ENCODE measurements around the gene SLC38A7. TPM values are rescaled to one million over a fixed set of nuclear protein-coding genes. Genes with fewer than 3 reads are reported as not detected.

SLC38A7 gene
- total and polyA plus RNA-seq, 2 of the 13 experiments (the other 11 are each of a cell fraction or from before 2014, with no cell fraction given), result 13.2 to 14.1 TPM

DNA sequence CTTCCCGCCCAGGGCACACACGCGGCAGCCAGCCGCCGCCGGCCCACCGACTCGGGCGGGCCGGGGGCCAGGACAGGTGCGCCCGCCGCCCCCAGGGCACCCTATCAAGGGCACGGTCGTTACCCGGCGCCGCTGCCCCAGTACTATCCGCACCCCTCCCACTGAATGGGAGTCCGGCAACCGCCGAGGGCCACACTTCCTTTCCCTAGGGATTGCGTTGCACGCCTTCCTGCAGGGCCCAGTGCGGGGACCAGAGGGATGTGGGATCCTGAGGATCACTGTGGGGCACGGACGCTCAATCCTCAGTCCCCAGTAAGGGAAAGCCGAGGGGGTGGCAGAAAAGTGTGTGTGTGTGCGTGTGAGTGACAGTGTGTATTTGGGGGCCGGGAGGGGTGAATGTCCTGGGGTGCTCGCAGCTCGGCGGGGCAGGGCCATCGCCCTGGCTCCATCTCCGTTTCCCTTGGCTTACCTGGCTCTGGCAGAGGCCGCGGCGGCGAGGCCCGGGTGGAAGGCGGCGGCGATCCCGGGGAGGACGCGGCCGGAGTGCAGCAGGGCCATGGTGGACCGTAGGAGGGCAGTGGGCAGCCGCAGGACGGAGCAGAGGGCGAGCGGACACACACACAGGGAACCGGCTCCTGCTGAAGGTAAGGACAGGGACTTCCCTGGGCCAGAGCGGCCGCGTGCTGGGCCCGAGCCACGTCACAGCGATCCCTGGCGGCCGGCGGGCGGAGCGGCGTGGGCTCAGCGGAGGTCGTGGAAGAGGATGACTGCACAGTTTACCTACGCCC lies 49.3 kb upstream of the SLC38A7 start, which contains the start of gene GOT2 (continued):
- TF ChIP-seq, protein P1, sequence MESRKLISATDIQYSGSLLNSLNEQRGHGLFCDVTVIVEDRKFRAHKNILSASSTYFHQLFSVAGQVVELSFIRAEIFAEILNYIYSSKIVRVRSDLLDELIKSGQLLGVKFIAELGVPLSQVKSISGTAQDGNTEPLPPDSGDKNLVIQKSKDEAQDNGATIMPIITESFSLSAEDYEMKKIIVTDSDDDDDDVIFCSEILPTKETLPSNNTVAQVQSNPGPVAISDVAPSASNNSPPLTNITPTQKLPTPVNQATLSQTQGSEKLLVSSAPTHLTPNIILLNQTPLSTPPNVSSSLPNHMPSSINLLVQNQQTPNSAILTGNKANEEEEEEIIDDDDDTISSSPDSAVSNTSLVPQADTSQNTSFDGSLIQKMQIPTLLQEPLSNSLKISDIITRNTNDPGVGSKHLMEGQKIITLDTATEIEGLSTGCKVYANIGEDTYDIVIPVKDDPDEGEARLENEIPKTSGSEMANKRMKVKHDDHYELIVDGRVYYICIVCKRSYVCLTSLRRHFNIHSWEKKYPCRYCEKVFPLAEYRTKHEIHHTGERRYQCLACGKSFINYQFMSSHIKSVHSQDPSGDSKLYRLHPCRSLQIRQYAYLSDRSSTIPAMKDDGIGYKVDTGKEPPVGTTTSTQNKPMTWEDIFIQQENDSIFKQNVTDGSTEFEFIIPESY (CRISPR knock-in tag; IDR thresholded peaks at IDR 0.05), result peak; percentile 84
- peak; percentile 49; the same call in 1 of the 2 replicates for TF ChIP-seq MYNN (CRISPR knock-in tag; IDR thresholded peaks at IDR 0.05; ENCODE audit: low read depth)
- peak; percentile 94 for TF ChIP-seq ZBTB4 (CRISPR knock-in tag; IDR thresholded peaks at IDR 0.05; ENCODE audit: borderline replicate concordance)
- peak; percentile 92 for TF ChIP-seq PITX1 (CRISPR knock-in tag; IDR thresholded peaks at IDR 0.05)
- no peak; the same call in 1 of the 2 replicates for TF ChIP-seq ZNF138 (CRISPR knock-in tag; IDR thresholded peaks at IDR 0.05; ENCODE audit: low read depth)
- no peak; the same call in 1 of the 2 replicates for TF ChIP-seq SIX1 (CRISPR knock-in tag; IDR thresholded peaks at IDR 0.05; ENCODE audit: borderline replicate concordance)
- TF ChIP-seq TFAP4 (IDR thresholded peaks at IDR 0.05; ENCODE audit: borderline replicate concordance, low read depth), result no peak; the same call in 1 of the 2 replicates
- no peak for TF ChIP-seq RARG (CRISPR knock-in tag; IDR thresholded peaks at IDR 0.05; ENCODE audit: low read depth)
- TF ChIP-seq, protein P2, sequence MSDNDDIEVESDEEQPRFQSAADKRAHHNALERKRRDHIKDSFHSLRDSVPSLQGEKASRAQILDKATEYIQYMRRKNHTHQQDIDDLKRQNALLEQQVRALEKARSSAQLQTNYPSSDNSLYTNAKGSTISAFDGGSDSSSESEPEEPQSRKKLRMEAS (IDR thresholded peaks at IDR 0.05), result peak; percentile 91
- peak; percentile 64 for TF ChIP-seq JARID2 (CRISPR knock-in tag; IDR thresholded peaks at IDR 0.05; ENCODE audit: insufficient replicate concordance)
- 0 out of 2 replicates have a peak, but pooled peaks have one; percentile 65 for TF ChIP-seq HOXA7 (CRISPR knock-in tag; IDR thresholded peaks at IDR 0.05)
- TF ChIP-seq EHMT2 (IDR thresholded peaks at IDR 0.05; ENCODE audit: borderline replicate concordance, low read depth, low read length), result no peak
- peak; percentile 92 for TF ChIP-seq ZNF768 (CRISPR knock-in tag; IDR thresholded peaks at IDR 0.05)
- peak; percentile 76 to 92 for TF ChIP-seq POLR2A (IDR thresholded peaks at IDR 0.05; ENCODE audit: insufficient read depth in 1 of 2, low read depth in 2 of 2, low read length in 2 of 2)
- TF ChIP-seq REPIN1 (CRISPR knock-in tag; IDR thresholded peaks at IDR 0.05; ENCODE audit: borderline replicate concordance, low read depth), result peak; percentile 85
- no peak for TF ChIP-seq SCMH1 (CRISPR knock-in tag; IDR thresholded peaks at IDR 0.05; ENCODE audit: borderline replicate concordance)
- TF ChIP-seq ZBTB49 (CRISPR knock-in tag; IDR thresholded peaks at IDR 0.05; ENCODE audit: borderline replicate concordance), result peak; percentile 91; the same call in 1 of the 2 replicates
- TF ChIP-seq KAT2B (IDR thresholded peaks at IDR 0.05; ENCODE audit: borderline replicate concordance, low read depth, low read length), result no peak
- TF ChIP-seq LCORL (IDR thresholded peaks at IDR 0.05), result no peak
- peak; percentile 89 for TF ChIP-seq LCORL (CRISPR knock-in tag; IDR thresholded peaks at IDR 0.05)
- TF ChIP-seq ZNF672 (CRISPR knock-in tag; IDR thresholded peaks at IDR 0.05), result 0 out of 2 replicates have a peak, but pooled peaks have one; percentile 66

All from HepG2 (cell line).